ENCODE measurements around the gene ITGB2. TPM values are rescaled to one million over a fixed set of nuclear protein-coding genes. Genes with fewer than 3 reads are reported as not detected.

Gene ITGB2
- total RNA-seq, 6 experiments from 2014 or later = 0.19 to 0.45 (median 0.33) TPM; not detected in 3

DNA sequence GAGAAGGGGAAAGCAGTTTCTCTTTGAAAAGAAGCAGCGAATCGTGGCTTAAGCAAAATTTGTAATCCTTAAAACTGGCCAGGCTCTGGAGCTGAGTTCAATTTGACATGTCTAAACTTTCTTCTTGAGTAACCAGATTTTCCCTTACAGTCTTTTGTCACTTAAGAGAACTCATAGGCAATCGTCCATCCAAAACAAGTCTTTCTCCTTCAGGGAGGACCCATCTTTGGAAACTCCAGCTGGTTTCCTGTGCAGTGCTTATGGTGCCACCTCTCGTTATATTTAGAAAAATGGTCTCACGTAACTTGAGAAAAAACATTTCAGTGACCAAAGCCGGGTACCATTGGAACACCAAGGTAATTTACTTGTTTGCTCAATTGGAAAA is 45.4 kb downstream of the ITGB2 start:
- H3K9me3 Mint-ChIP-seq = no peaks in the 10 kb centered on the region
- peak; percentile 41 for DNase-seq
- peaks cover 57% of the 10 kb centered on the region for H3K4me1 Mint-ChIP-seq (ENCODE audit: low read depth)
- H3K27me3 Mint-ChIP-seq (ENCODE audit: insufficient read depth) = no peaks in the 10 kb centered on the region
- H3K36me3 Mint-ChIP-seq (ENCODE audit: low read depth) = no peaks in the 10 kb centered on the region; the same call in 1 of the 2 replicates
- peak overlapping the region; percentile 84 for H3K4me3 Mint-ChIP-seq
- peak overlapping the region; percentile 73 for H3K27ac Mint-ChIP-seq
- 0 out of 2 replicates have a peak, but pooled peaks have one; percentile 15 for TF ChIP-seq CTCF (IDR thresholded peaks at IDR 0.05)

DNA sequence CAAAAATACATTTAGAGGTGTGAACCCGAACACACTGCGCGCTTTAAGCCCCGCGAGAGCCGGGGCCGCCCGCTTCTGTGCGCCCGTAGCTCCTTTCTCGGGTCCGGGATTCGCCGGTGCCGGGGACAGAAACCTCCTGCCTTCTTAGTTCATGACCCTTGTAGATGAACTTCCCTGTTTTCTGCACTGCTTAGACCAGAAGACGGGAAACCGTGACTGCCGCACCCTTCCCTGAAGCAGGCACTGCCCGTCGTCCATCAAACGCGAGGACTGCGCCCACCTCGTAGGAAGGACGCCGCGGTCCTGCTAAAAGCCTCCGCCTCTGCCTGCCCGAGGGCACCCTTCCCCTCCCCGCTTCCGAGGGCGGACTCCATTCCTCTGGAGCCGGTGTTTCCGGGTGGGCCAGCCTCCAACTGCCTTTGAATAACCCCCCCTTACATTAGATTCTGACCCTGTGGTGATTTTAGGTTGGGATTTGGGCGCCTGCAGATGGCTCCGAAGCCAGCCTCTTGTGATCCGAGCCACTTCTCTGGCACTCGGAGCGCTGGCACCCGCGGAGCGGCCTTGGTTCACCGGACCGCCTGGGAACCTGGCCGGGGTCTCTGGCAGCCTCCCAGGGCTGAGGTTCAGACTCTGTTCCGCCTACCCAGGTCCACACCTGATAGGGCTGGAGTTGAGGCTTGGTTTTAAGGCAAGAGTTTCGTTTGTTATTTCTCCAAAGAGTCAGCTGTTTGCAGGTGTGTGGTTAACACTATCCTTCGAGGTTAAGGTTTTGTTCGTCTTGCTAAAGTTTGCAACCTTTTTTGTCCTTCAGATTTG is 46.0 kb downstream of the ITGB2 start:
- no peak for TF ChIP-seq CTCF (IDR thresholded peaks at IDR 0.05)
- H3K36me3 Mint-ChIP-seq (ENCODE audit: low read depth) = no peaks in the 10 kb centered on the region; the same call in 1 of the 2 replicates
- H3K9me3 Mint-ChIP-seq = no peaks in the 10 kb centered on the region
- H3K27ac Mint-ChIP-seq = peak overlapping the region; percentile 73
- H3K27me3 Mint-ChIP-seq (ENCODE audit: insufficient read depth) = no peaks in the 10 kb centered on the region
- DNase-seq = no peak
- H3K4me3 Mint-ChIP-seq = peak overlapping the region; percentile 84
- peaks cover 57% of the 10 kb centered on the region for H3K4me1 Mint-ChIP-seq (ENCODE audit: low read depth)

GRCh38 chr21:44874240-44874496 is 46.5 kb downstream of the ITGB2 start:
- DNase-seq = no peak
- no peak for TF ChIP-seq CTCF (IDR thresholded peaks at IDR 0.05)
- Mint-ChIP-seq H3K4me1 (ENCODE audit: low read depth) (peaks cover 61% of the 10 kb centered on the region), H3K36me3 (ENCODE audit: low read depth) (no peaks in the 10 kb centered on the region; the same call in 1 of the 2 replicates), H3K27me3 (ENCODE audit: insufficient read depth) (no peaks in the 10 kb centered on the region), H3K27ac (peak overlapping the region; percentile 73), H3K4me3 (peak overlapping the region; percentile 84), H3K9me3 (no peaks in the 10 kb centered on the region)

DNA sequence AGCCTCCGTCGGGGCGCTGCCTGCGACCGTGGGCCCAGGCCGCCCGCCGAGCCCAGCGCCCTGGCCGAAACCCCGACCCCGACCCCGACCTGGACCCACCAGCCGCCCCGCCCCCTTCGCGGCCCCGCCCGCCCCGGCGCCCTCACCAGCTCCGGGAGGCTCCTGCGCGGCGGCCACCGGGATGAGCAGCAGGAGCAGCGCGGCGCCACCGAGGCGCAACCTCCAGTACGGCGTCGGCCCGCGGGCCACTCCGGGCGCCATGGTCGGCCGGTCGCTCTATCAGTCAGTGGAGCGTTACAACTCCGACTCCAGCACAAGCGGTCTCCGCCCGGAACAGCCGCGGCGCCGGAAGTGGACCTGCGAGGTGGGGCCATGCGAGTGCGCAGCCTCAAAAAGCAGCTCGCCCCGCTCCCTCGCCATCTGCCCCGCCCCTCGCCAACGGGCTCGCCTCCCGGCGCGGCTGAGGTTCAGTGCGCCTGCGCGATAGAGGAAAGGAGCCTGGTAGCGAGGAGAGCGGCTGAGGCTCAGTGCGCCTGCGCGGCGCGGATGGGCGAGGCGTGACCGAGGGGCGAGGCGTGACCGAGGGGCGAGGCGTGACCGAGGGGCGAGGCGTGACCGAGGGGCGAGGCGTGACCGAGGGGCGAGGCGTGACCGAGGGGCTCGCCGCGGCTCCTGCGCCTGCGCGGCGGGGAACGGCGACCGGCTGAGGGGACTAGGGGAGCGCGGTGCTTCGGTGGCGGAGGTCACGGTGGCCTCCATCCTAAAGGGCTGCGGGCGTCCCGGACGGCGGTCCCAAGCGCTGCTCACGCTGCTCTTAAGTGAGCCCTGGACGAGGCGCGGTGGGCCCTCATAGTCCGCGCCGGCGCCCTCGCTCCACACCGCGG is 47.1 kb downstream of the ITGB2 start, which contains the start of gene PTTG1IP:
Gene PTTG1IP, minus strand, starts transcription at position 335 of the 884 bp plus-strand sequence. Its CDS starts 74 bp downstream, at position 261.
- DNase-seq = peak; percentile 93
- no peaks in the 10 kb centered on the region; the same call in 1 of the 2 replicates for H3K36me3 Mint-ChIP-seq (ENCODE audit: low read depth)
- peak within 1 kb of the TSS; percentile 96 for H3K4me3 Mint-ChIP-seq

More for the DNA sequence above, 47.1 kb downstream of the ITGB2 start, which contains the start of gene PTTG1IP:
- Mint-ChIP-seq H3K9me3 (no peaks in the 10 kb centered on the region), H3K27me3 (ENCODE audit: insufficient read depth) (no peaks in the 10 kb centered on the region), H3K4me1 (ENCODE audit: low read depth) (peaks cover 66% of the 10 kb centered on the region), H3K27ac (peak within 1 kb of the TSS; percentile 93)
- TF ChIP-seq CTCF (IDR thresholded peaks at IDR 0.05) = no peak
